Vagina (tissue), 2 donors: ENCODE measurements around the gene IFT122. TPM values are rescaled to one million over a fixed set of nuclear protein-coding genes. Genes with fewer than 3 reads are reported as not detected.

Experiments used
- DNase-seq, 2 donors: peaks; one replicate each; pipeline ENCODE4 v3.0.0-alpha.2; 2017; ENCODE audit errors: extremely low spot score in 2 of 2
- H3K27ac ChIP-seq: fragments of 200-600 bp; sonication (generic); one replicate; pipeline ENCODE4 v1.5.1; 2019
- H3K27me3 ChIP-seq: fragments of 200-600 bp; sonication (generic); one replicate; pipeline ENCODE4 v1.5.1; 2019
- H3K36me3 ChIP-seq, 2 donors: fragments of 200-600 bp; sonication (generic); one replicate each; pipeline ENCODE4 v1.5.1; 2017 to 2019
- H3K4me1 ChIP-seq: fragments of 200-600 bp; sonication (generic); one replicate; pipeline ENCODE4 v1.5.1; 2019
- H3K4me3 ChIP-seq, 2 donors: fragments of 200-600 bp; sonication (generic); 1 replicate in 1 of 2; 2 replicates in 1 of 2; pipeline ENCODE4 v1.5.1; 2016 to 2019
- H3K9me3 ChIP-seq: fragments of 200-600 bp; sonication (generic); one replicate; pipeline ENCODE4 v1.5.1; 2019
- CTCF ChIP-seq, 3 experiments: fragments of 450-650 bp in 2 of 3; fragments of 200-600 bp in 1 of 3; sonication (generic) in 1 of 3; IDR thresholded peaks; one replicate each; pipeline ENCODE4 v1.5.1; 2017 to 2019; ENCODE audit warnings: antibody characterized with exemption in 3 of 3, mild to moderate bottlenecking in 2 of 3, moderate library complexity in 2 of 3
- POLR2A ChIP-seq, 2 donors: fragments of 450-650 bp; IDR thresholded peaks; one replicate each; pipeline ENCODE4 v1.6.1; 2017; ENCODE audit warnings: antibody characterized with exemption in 2 of 2, mild to moderate bottlenecking in 2 of 2, moderate library complexity in 2 of 2
- POLR2AphosphoS5 ChIP-seq, 2 donors: sonication (generic); formaldehyde crosslinking; IDR thresholded peaks; one replicate each; pipeline ENCODE4 v1.9.0; 2017; ENCODE audit warnings: antibody characterized with exemption in 2 of 2, mild to moderate bottlenecking in 2 of 2, low read depth in 1 of 2; ENCODE audit not compliant: insufficient read depth in 1 of 2
- intact Hi-C: fragments of 100-400 bp; cut with DNase I; formaldehyde crosslinking; loops from one replicate; pipeline ENCODE4 v1.15.1; 2023
- total RNA-seq: library from RNA; depleted of rRNA; stranded (reverse); fragments of >200 nt; gene quantifications from one replicate; pipeline ENCODE4 v1.2.3, GENCODE V29; 2016

IFT122 gene
- total RNA-seq, 1 donor from 2014 or later, result 33.4 TPM

GRCh38 chr3:129505341-129505740, 65.3 kb downstream of the IFT122 start:
- DNase-seq, result no peak
- intact Hi-C loops, result no loop called here
- no peaks in the 10 kb centered on the region for H3K4me1 ChIP-seq
- H3K36me3 ChIP-seq, result peaks cover 0 to 41% of the 10 kb centered on the region in 2 donors
- no peak overlapping the region for H3K27ac ChIP-seq
- no peaks in the 10 kb centered on the region for H3K27me3 ChIP-seq
- no peaks in the 10 kb centered on the region for H3K9me3 ChIP-seq
- no peak for TF ChIP-seq POLR2A (IDR thresholded peaks at IDR 0.05)
- TF ChIP-seq CTCF (IDR thresholded peaks at IDR 0.05), result no peak
- H3K4me3 ChIP-seq, result no peak overlapping the region

- H3K36me3 ChIP-seq, result peaks cover 0 to 41% of the 10 kb centered on the region in 2 donors
- H3K27me3 ChIP-seq, result no peaks in the 10 kb centered on the region
- no peak overlapping the region for H3K27ac ChIP-seq
- H3K4me3 ChIP-seq, result no peak overlapping the region
- no peak for DNase-seq
- intact Hi-C loops, result no loop called here
- no peaks in the 10 kb centered on the region for H3K9me3 ChIP-seq
- TF ChIP-seq CTCF (IDR thresholded peaks at IDR 0.05) (no peak), POLR2AphosphoS5 (IDR thresholded peaks at IDR 0.05; ENCODE audit: insufficient read depth in 1 of 2, low read depth in 1 of 2) (no peak), POLR2A (IDR thresholded peaks at IDR 0.05) (no peak)
- no peaks in the 10 kb centered on the region for H3K4me1 ChIP-seq
Measured at GRCh38 chr3:129506231-129506742, 66.3 kb downstream of the IFT122 start.

- no peak overlapping the region for H3K27ac ChIP-seq
- no peak for DNase-seq
- intact Hi-C loops, result no loop called here
- H3K27me3 ChIP-seq, result no peaks in the 10 kb centered on the region
- H3K4me1 ChIP-seq, result no peaks in the 10 kb centered on the region
- peaks cover 0 to 41% of the 10 kb centered on the region in 2 donors for H3K36me3 ChIP-seq
- no peaks in the 10 kb centered on the region for H3K9me3 ChIP-seq
- no peak overlapping the region for H3K4me3 ChIP-seq
- no peak for TF ChIP-seq POLR2A (IDR thresholded peaks at IDR 0.05)
Measured at GRCh38 chr3:129507181-129507831, 67.3 kb downstream of the IFT122 start.

- H3K36me3 ChIP-seq, result peaks cover 0 to 13% of the 10 kb centered on the region in 2 donors
- H3K27ac ChIP-seq, result no peak overlapping the region
- no peaks in the 10 kb centered on the region for H3K9me3 ChIP-seq
- H3K4me3 ChIP-seq, result no peak overlapping the region
- TF ChIP-seq CTCF (IDR thresholded peaks at IDR 0.05) (no peak), POLR2AphosphoS5 (IDR thresholded peaks at IDR 0.05; ENCODE audit: insufficient read depth in 1 of 2, low read depth in 1 of 2) (no peak), POLR2A (IDR thresholded peaks at IDR 0.05) (no peak)
- DNase-seq, result no peak
- H3K27me3 ChIP-seq, result no peaks in the 10 kb centered on the region
- no peaks in the 10 kb centered on the region for H3K4me1 ChIP-seq
- intact Hi-C loops, result no loop called here
Measured at GRCh38 chr3:129512595-129512994, 72.6 kb downstream of the IFT122 start.

GRCh38 chr3:129513705-129514104, 73.7 kb downstream of the IFT122 start:
- intact Hi-C loops, result no loop called here
- Histone ChIP-seq H3K27me3 (no peaks in the 10 kb centered on the region), H3K9me3 (no peaks in the 10 kb centered on the region), H3K4me1 (peaks cover 6% of the 10 kb centered on the region), H3K27ac (no peak overlapping the region), H3K4me3 (no peak overlapping the region), H3K36me3 (peaks cover 0 to 12% of the 10 kb centered on the region in 2 donors)
- TF ChIP-seq CTCF (IDR thresholded peaks at IDR 0.05) (no peak), POLR2A (IDR thresholded peaks at IDR 0.05) (no peak), POLR2AphosphoS5 (IDR thresholded peaks at IDR 0.05; ENCODE audit: insufficient read depth in 1 of 2, low read depth in 1 of 2) (no peak)
- no peak for DNase-seq
